ENCODE measurements around the gene GFRA1.

Gene GFRA1

GRCh38 chr10:116203661-116204060, 69.3 kb downstream of the GFRA1 start:
- no peaks in the 10 kb centered on the region for H3K9me3 ChIP-seq (ENCODE audit: control insufficient read depth in 2 of 2, low read length in 2 of 2)
- H3K27ac ChIP-seq (ENCODE audit: low read depth in 2 of 2, low read length in 2 of 2), result no peak overlapping the region
- no peak overlapping the region for H3K9ac ChIP-seq (ENCODE audit: low read depth in 1 of 2, low read length in 2 of 2)
- H3K4me3 ChIP-seq (ENCODE audit: low read length in 2 of 2), result no peak overlapping the region
- H3K36me3 ChIP-seq (ENCODE audit: control insufficient read depth in 2 of 2, insufficient read depth in 2 of 2, low read length in 2 of 2), result no peaks in the 10 kb centered on the region
- H3K4me1 ChIP-seq (ENCODE audit: control insufficient read depth in 2 of 2, insufficient read depth in 2 of 2, low read length in 2 of 2), result no peaks in the 10 kb centered on the region
- H3K27me3 ChIP-seq (ENCODE audit: control insufficient read depth in 2 of 2, insufficient read depth in 2 of 2, low read length in 2 of 2), result no peaks in the 10 kb centered on the region

- H3K4me1 ChIP-seq (ENCODE audit: control insufficient read depth in 2 of 2, insufficient read depth in 2 of 2, low read length in 2 of 2), result no peaks in the 10 kb centered on the region
- no peak overlapping the region for H3K4me3 ChIP-seq (ENCODE audit: low read length in 2 of 2)
- H3K27me3 ChIP-seq (ENCODE audit: control insufficient read depth in 2 of 2, insufficient read depth in 2 of 2, low read length in 2 of 2), result no peaks in the 10 kb centered on the region
- no peak overlapping the region for H3K9ac ChIP-seq (ENCODE audit: low read depth in 1 of 2, low read length in 2 of 2)
- H3K36me3 ChIP-seq (ENCODE audit: control insufficient read depth in 2 of 2, insufficient read depth in 2 of 2, low read length in 2 of 2), result no peaks in the 10 kb centered on the region
- H3K27ac ChIP-seq (ENCODE audit: low read depth in 2 of 2, low read length in 2 of 2), result no peak overlapping the region
- no peaks in the 10 kb centered on the region for H3K9me3 ChIP-seq (ENCODE audit: control insufficient read depth in 2 of 2, low read length in 2 of 2)
Observed at GRCh38 chr10:116201670-116202430, 71.2 kb downstream of the GFRA1 start.

- Histone ChIP-seq H3K9ac (ENCODE audit: low read depth in 1 of 2, low read length in 2 of 2) (no peak overlapping the region), H3K4me3 (ENCODE audit: low read length in 2 of 2) (no peak overlapping the region), H3K4me1 (ENCODE audit: control insufficient read depth in 2 of 2, insufficient read depth in 2 of 2, low read length in 2 of 2) (no peaks in the 10 kb centered on the region), H3K36me3 (ENCODE audit: control insufficient read depth in 2 of 2, insufficient read depth in 2 of 2, low read length in 2 of 2) (no peaks in the 10 kb centered on the region), H3K9me3 (ENCODE audit: control insufficient read depth in 2 of 2, low read length in 2 of 2) (no peaks in the 10 kb centered on the region), H3K27me3 (ENCODE audit: control insufficient read depth in 2 of 2, insufficient read depth in 2 of 2, low read length in 2 of 2) (no peaks in the 10 kb centered on the region), H3K27ac (ENCODE audit: low read depth in 2 of 2, low read length in 2 of 2) (no peak overlapping the region)
Observed at GRCh38 chr10:116201011-116201410, 72.0 kb downstream of the GFRA1 start.

- Histone ChIP-seq H3K4me1 (ENCODE audit: control insufficient read depth in 2 of 2, insufficient read depth in 2 of 2, low read length in 2 of 2) (no peaks in the 10 kb centered on the region), H3K9me3 (ENCODE audit: control insufficient read depth in 2 of 2, low read length in 2 of 2) (peaks cover 0 to 5% of the 10 kb centered on the region in 2 donors), H3K27me3 (ENCODE audit: control insufficient read depth in 2 of 2, insufficient read depth in 2 of 2, low read length in 2 of 2) (no peaks in the 10 kb centered on the region), H3K36me3 (ENCODE audit: control insufficient read depth in 2 of 2, insufficient read depth in 2 of 2, low read length in 2 of 2) (no peaks in the 10 kb centered on the region), H3K9ac (ENCODE audit: low read depth in 1 of 2, low read length in 2 of 2) (no peak overlapping the region), H3K4me3 (ENCODE audit: low read length in 2 of 2) (no peak overlapping the region), H3K27ac (ENCODE audit: low read depth in 2 of 2, low read length in 2 of 2) (no peak overlapping the region)
Observed at GRCh38 chr10:116198676-116199035, 74.3 kb downstream of the GFRA1 start.

GRCh38 chr10:116197946-116198675, 74.9 kb downstream of the GFRA1 start:
- no peak overlapping the region for H3K4me3 ChIP-seq (ENCODE audit: low read length in 2 of 2)
- peaks cover 0 to 5% of the 10 kb centered on the region in 2 donors for H3K9me3 ChIP-seq (ENCODE audit: control insufficient read depth in 2 of 2, low read length in 2 of 2)
- H3K9ac ChIP-seq (ENCODE audit: low read depth in 1 of 2, low read length in 2 of 2), result no peak overlapping the region
- no peak overlapping the region for H3K27ac ChIP-seq (ENCODE audit: low read depth in 2 of 2, low read length in 2 of 2)
- no peaks in the 10 kb centered on the region for H3K36me3 ChIP-seq (ENCODE audit: control insufficient read depth in 2 of 2, insufficient read depth in 2 of 2, low read length in 2 of 2)
- no peaks in the 10 kb centered on the region for H3K4me1 ChIP-seq (ENCODE audit: control insufficient read depth in 2 of 2, insufficient read depth in 2 of 2, low read length in 2 of 2)
- no peaks in the 10 kb centered on the region for H3K27me3 ChIP-seq (ENCODE audit: control insufficient read depth in 2 of 2, insufficient read depth in 2 of 2, low read length in 2 of 2)

GRCh38 chr10:116195583-116195982, 77.4 kb downstream of the GFRA1 start:
- H3K9ac ChIP-seq (ENCODE audit: low read depth in 1 of 2, low read length in 2 of 2), result no peak overlapping the region
- no peaks in the 10 kb centered on the region for H3K36me3 ChIP-seq (ENCODE audit: control insufficient read depth in 2 of 2, insufficient read depth in 2 of 2, low read length in 2 of 2)
- no peaks in the 10 kb centered on the region for H3K27me3 ChIP-seq (ENCODE audit: control insufficient read depth in 2 of 2, insufficient read depth in 2 of 2, low read length in 2 of 2)
- H3K27ac ChIP-seq (ENCODE audit: low read depth in 2 of 2, low read length in 2 of 2), result no peak overlapping the region
- H3K4me3 ChIP-seq (ENCODE audit: low read length in 2 of 2), result no peak overlapping the region
- no peaks in the 10 kb centered on the region for H3K4me1 ChIP-seq (ENCODE audit: control insufficient read depth in 2 of 2, insufficient read depth in 2 of 2, low read length in 2 of 2)
- H3K9me3 ChIP-seq (ENCODE audit: control insufficient read depth in 2 of 2, low read length in 2 of 2), result peaks cover 0 to 5% of the 10 kb centered on the region in 2 donors

- H3K36me3 ChIP-seq (ENCODE audit: control insufficient read depth in 2 of 2, insufficient read depth in 2 of 2, low read length in 2 of 2), result no peaks in the 10 kb centered on the region
- peaks cover 0 to 5% of the 10 kb centered on the region in 2 donors for H3K9me3 ChIP-seq (ENCODE audit: control insufficient read depth in 2 of 2, low read length in 2 of 2)
- H3K4me3 ChIP-seq (ENCODE audit: low read length in 2 of 2), result no peak overlapping the region
- no peaks in the 10 kb centered on the region for H3K4me1 ChIP-seq (ENCODE audit: control insufficient read depth in 2 of 2, insufficient read depth in 2 of 2, low read length in 2 of 2)
- H3K27ac ChIP-seq (ENCODE audit: low read depth in 2 of 2, low read length in 2 of 2), result no peak overlapping the region
- no peaks in the 10 kb centered on the region for H3K27me3 ChIP-seq (ENCODE audit: control insufficient read depth in 2 of 2, insufficient read depth in 2 of 2, low read length in 2 of 2)
- H3K9ac ChIP-seq (ENCODE audit: low read depth in 1 of 2, low read length in 2 of 2), result no peak overlapping the region
Observed at GRCh38 chr10:116195039-116195438, 78.0 kb downstream of the GFRA1 start.

- H3K4me1 ChIP-seq (ENCODE audit: control insufficient read depth in 2 of 2, insufficient read depth in 2 of 2, low read length in 2 of 2), result no peaks in the 10 kb centered on the region
- H3K4me3 ChIP-seq (ENCODE audit: low read length in 2 of 2), result no peak overlapping the region
Observed at GRCh38 chr10:116194061-116194460, 78.9 kb downstream of the GFRA1 start.

GRCh38 chr10:116190883-116191282, 82.1 kb downstream of the GFRA1 start:
- H3K4me3 ChIP-seq (ENCODE audit: low read length in 2 of 2), result no peak overlapping the region
- no peaks in the 10 kb centered on the region for H3K36me3 ChIP-seq (ENCODE audit: control insufficient read depth in 2 of 2, insufficient read depth in 2 of 2, low read length in 2 of 2)
- no peak overlapping the region for H3K9ac ChIP-seq (ENCODE audit: low read depth in 1 of 2, low read length in 2 of 2)
- H3K4me1 ChIP-seq (ENCODE audit: control insufficient read depth in 2 of 2, insufficient read depth in 2 of 2, low read length in 2 of 2), result no peaks in the 10 kb centered on the region
- no peak overlapping the region for H3K27ac ChIP-seq (ENCODE audit: low read depth in 2 of 2, low read length in 2 of 2)
- H3K27me3 ChIP-seq (ENCODE audit: control insufficient read depth in 2 of 2, insufficient read depth in 2 of 2, low read length in 2 of 2), result no peaks in the 10 kb centered on the region
- H3K9me3 ChIP-seq (ENCODE audit: control insufficient read depth in 2 of 2, low read length in 2 of 2), result peaks cover 0 to 5% of the 10 kb centered on the region in 2 donors

More at GRCh38 chr10:116194061-116194460, 78.9 kb downstream of the GFRA1 start:
- H3K27me3 ChIP-seq (ENCODE audit: control insufficient read depth in 2 of 2, insufficient read depth in 2 of 2, low read length in 2 of 2), result no peaks in the 10 kb centered on the region
- no peak overlapping the region for H3K9ac ChIP-seq (ENCODE audit: low read depth in 1 of 2, low read length in 2 of 2)
- peaks cover 0 to 5% of the 10 kb centered on the region in 2 donors for H3K9me3 ChIP-seq (ENCODE audit: control insufficient read depth in 2 of 2, low read length in 2 of 2)
- no peak overlapping the region for H3K27ac ChIP-seq (ENCODE audit: low read depth in 2 of 2, low read length in 2 of 2)
- H3K36me3 ChIP-seq (ENCODE audit: control insufficient read depth in 2 of 2, insufficient read depth in 2 of 2, low read length in 2 of 2), result no peaks in the 10 kb centered on the region

- Histone ChIP-seq H3K9me3 (ENCODE audit: control insufficient read depth in 2 of 2, low read length in 2 of 2) (no peaks in the 10 kb centered on the region), H3K9ac (ENCODE audit: low read depth in 1 of 2, low read length in 2 of 2) (no peak overlapping the region), H3K27me3 (ENCODE audit: control insufficient read depth in 2 of 2, insufficient read depth in 2 of 2, low read length in 2 of 2) (no peaks in the 10 kb centered on the region), H3K27ac (ENCODE audit: low read depth in 2 of 2, low read length in 2 of 2) (no peak overlapping the region), H3K4me3 (ENCODE audit: low read length in 2 of 2) (no peak overlapping the region), H3K36me3 (ENCODE audit: control insufficient read depth in 2 of 2, insufficient read depth in 2 of 2, low read length in 2 of 2) (no peaks in the 10 kb centered on the region), H3K4me1 (ENCODE audit: control insufficient read depth in 2 of 2, insufficient read depth in 2 of 2, low read length in 2 of 2) (no peaks in the 10 kb centered on the region)
Observed at GRCh38 chr10:116186273-116186672, 86.7 kb downstream of the GFRA1 start.
